ENCODE measurements around the gene NCOR1. TPM values are rescaled to one million over a fixed set of nuclear protein-coding genes. Genes with fewer than 3 reads are reported as not detected.
A peak's percentile ranks its signal among the peaks of the same experiment; 100 is the strongest.

Gene NCOR1
- polyA plus RNA-seq, 1 of the 3 experiments (the other 2 are of a cell fraction): 42.1 TPM

GRCh38 chr17:16040710-16041251 is 174.6 kb downstream of the NCOR1 start:
- WGBS (ENCODE audit: low lambda C conversion rate): 90% methylated on average over 4 of the region's 4 CpGs
- peaks cover 36% of the 10 kb centered on the region for H3F3A ChIP-seq (replicated peaks; ENCODE audit: insufficient read depth)
- no peaks in the 10 kb centered on the region for H3K27me3 ChIP-seq (ENCODE audit: insufficient read depth)
- peaks cover 0 to 14% of the 10 kb centered on the region in 2 experiments; a peak in 2 of 4 replicates for H3K4me1 ChIP-seq (ENCODE audit: control insufficient read depth in 1 of 2, insufficient read depth in 2 of 2, low read depth in 1 of 2, low read length in 1 of 2)
- H2AFZ ChIP-seq (ENCODE audit: low read depth): no peak overlapping the region
- peak overlapping the region in 1 of 2 experiments; percentile 37; a peak in 2 of 4 replicates for H3K27ac ChIP-seq (ENCODE audit: low read depth in 2 of 2, low read length in 1 of 2)
- CTCF ChIA-PET: no interaction called here
- peaks cover 63 to 80% of the 10 kb centered on the region in 2 experiments for H3K36me3 ChIP-seq (replicated peaks in 1 of 2; ENCODE audit: control insufficient read depth in 1 of 2, insufficient read depth in 2 of 2, low read length in 1 of 2)
- no peak overlapping the region for H3K9ac ChIP-seq
- H3K9me3 ChIP-seq: no peaks in the 10 kb centered on the region
- TF ChIP-seq PBX3 (IDR thresholded peaks at IDR 0.05): no peak
- peak; percentile 21; the same call in 1 of the 2 replicates for TF ChIP-seq JUND (IDR thresholded peaks at IDR 0.05)
- peak; percentile 10; the same call in 1 of the 2 replicates for TF ChIP-seq TEAD4 (IDR thresholded peaks at IDR 0.05; ENCODE audit: borderline replicate concordance, insufficient read depth)
- TF ChIP-seq POLR2AphosphoS5 (IDR thresholded peaks at IDR 0.05; ENCODE audit: low read depth, low read length): 0 out of 2 replicates have a peak, but pooled peaks have one; percentile 22
- TF ChIP-seq FOSL2 (IDR thresholded peaks at IDR 0.05; ENCODE audit: borderline replicate concordance, low read depth): peak; percentile 21; the same call in 1 of the 2 replicates
- TF ChIP-seq TCF12 (IDR thresholded peaks at IDR 0.05): peak; percentile 23; the same call in 1 of the 2 replicates
- TF ChIP-seq NFIC (IDR thresholded peaks at IDR 0.05; ENCODE audit: borderline replicate concordance): 0 out of 2 replicates have a peak, but pooled peaks have one; percentile 12
- TF ChIP-seq GABPA (IDR thresholded peaks at IDR 0.05; ENCODE audit: low read depth): no peak
- no peak overlapping the region for H3K4me3 ChIP-seq (ENCODE audit: low read depth in 2 of 2, low read length in 1 of 2)
- POLR2A ChIA-PET: no interaction called here
- no peak for DNase-seq
- no peaks in the 10 kb centered on the region for H4K20me1 ChIP-seq (ENCODE audit: insufficient read depth)
- H3K4me2 ChIP-seq: no peak overlapping the region
- no peaks in the 10 kb centered on the region for H3K9me2 ChIP-seq
- H3K79me2 ChIP-seq (ENCODE audit: insufficient read depth): peaks cover 15% of the 10 kb centered on the region; the same call in 1 of the 2 replicates

- Histone ChIP-seq H3K4me3 (ENCODE audit: low read depth in 2 of 2, low read length in 1 of 2) (no peak overlapping the region), H3F3A (replicated peaks; ENCODE audit: insufficient read depth) (peaks cover 51% of the 10 kb centered on the region), H3K27ac (ENCODE audit: low read depth in 2 of 2, low read length in 1 of 2) (peak overlapping the region in 1 of 2 experiments; percentile 51; a peak in 2 of 4 replicates), H3K27me3 (ENCODE audit: insufficient read depth) (no peaks in the 10 kb centered on the region), H2AFZ (ENCODE audit: low read depth) (no peak overlapping the region), H3K4me2 (no peak overlapping the region; the same call in 1 of the 2 replicates), H3K79me2 (ENCODE audit: insufficient read depth) (peaks cover 15% of the 10 kb centered on the region; the same call in 1 of the 2 replicates), H3K9ac (peak overlapping the region; percentile 25; the same call in 1 of the 2 replicates), H3K4me1 (ENCODE audit: control insufficient read depth in 1 of 2, insufficient read depth in 2 of 2, low read depth in 1 of 2, low read length in 1 of 2) (peaks cover 0 to 14% of the 10 kb centered on the region in 2 experiments; a peak in 2 of 4 replicates), H4K20me1 (ENCODE audit: insufficient read depth) (no peaks in the 10 kb centered on the region), H3K36me3 (replicated peaks in 1 of 2; ENCODE audit: control insufficient read depth in 1 of 2, insufficient read depth in 2 of 2, low read length in 1 of 2) (peaks cover 65 to 84% of the 10 kb centered on the region in 2 experiments), H3K9me2 (no peaks in the 10 kb centered on the region), H3K9me3 (no peaks in the 10 kb centered on the region)
- ChIA-PET CTCF (no interaction called here), POLR2A (no interaction called here)
- DNase-seq: no peak
- TF ChIP-seq FOXJ3 (CRISPR knock-in tag; IDR thresholded peaks at IDR 0.05): no peak
- TF ChIP-seq CTCF (IDR thresholded peaks at IDR 0.05): no peak
- no peak for TF ChIP-seq IRF3 (IDR thresholded peaks at IDR 0.05; ENCODE audit: low read depth, low read length)
- TF ChIP-seq USF2 (IDR thresholded peaks at IDR 0.05; ENCODE audit: borderline replicate concordance, low read depth, low read length): no peak
- TF ChIP-seq JUND (IDR thresholded peaks at IDR 0.05): no peak
- TF ChIP-seq SMC3 (IDR thresholded peaks at IDR 0.05; ENCODE audit: low read depth, low read length): no peak
- no peak for TF ChIP-seq GABPA (IDR thresholded peaks at IDR 0.05; ENCODE audit: low read depth)
- TF ChIP-seq REST (IDR thresholded peaks at IDR 0.05; ENCODE audit: low read depth, low read length): no peak
- TF ChIP-seq YY1 (IDR thresholded peaks at IDR 0.05; ENCODE audit: low read depth): no peak
- TF ChIP-seq RFX5 (IDR thresholded peaks at IDR 0.05; ENCODE audit: low read length): no peak
- TF ChIP-seq POLR2AphosphoS5 (IDR thresholded peaks at IDR 0.05; ENCODE audit: low read depth, low read length): no peak
- no peak for TF ChIP-seq EP300 (IDR thresholded peaks at IDR 0.05; ENCODE audit: borderline replicate concordance in 1 of 2, low read depth in 1 of 2, low read length in 1 of 2)
Observed at GRCh38 chr17:16037636-16038035, 177.7 kb downstream of the NCOR1 start.
